GM23338 (cell line): ENCODE results near the gene PHACTR2. TPM values are rescaled to one million over a fixed set of nuclear protein-coding genes. Genes with fewer than 3 reads are reported as not detected.

ENCODE experiments used
- ATAC-seq: fragments of 200-7000 bp; cut with Tn5 transposase; 3 replicates; pipeline ENCODE4 v1.9.1; 2020
- DNase-seq: peaks from one replicate; pipeline ENCODE4 v3.0.0-alpha.2; 2015; ENCODE audit warnings: low spot score
- H2AFZ ChIP-seq: fragments of 200-600 bp; sonication (generic); 2 replicates; pipeline ENCODE4 v1.8.0; 2016; ENCODE audit warnings: antibody characterized with exemption, mild to moderate bottlenecking, moderate library complexity
- H3F3A ChIP-seq: fragments of 200-600 bp; sonication (generic); replicated peaks from 2 replicates; pipeline ENCODE4 v1.8.0; 2017; ENCODE audit warnings: antibody characterized with exemption, mixed run types, low read depth
- H3K27ac ChIP-seq: fragments of 200-600 bp; sonication (generic); 2 replicates; pipeline ENCODE4 v1.6.1; 2016; ENCODE audit warnings: low read depth
- H3K27me3 ChIP-seq: fragments of 200-600 bp; sonication (generic); 2 replicates; pipeline ENCODE4 v1.8.0; 2016; ENCODE audit warnings: mild to moderate bottlenecking, mixed run types, moderate library complexity; ENCODE audit not compliant: insufficient read depth
- H3K36me3 ChIP-seq: fragments of 200-600 bp; sonication (generic); 2 replicates; pipeline ENCODE4 v1.8.0; 2016; ENCODE audit warnings: mild to moderate bottlenecking; ENCODE audit not compliant: insufficient read depth
- H3K4me1 ChIP-seq: fragments of 200-600 bp; sonication (generic); 2 replicates; pipeline ENCODE4 v1.8.0; 2016; ENCODE audit warnings: mild to moderate bottlenecking, moderate library complexity; ENCODE audit not compliant: insufficient read depth
- H3K4me2 ChIP-seq: fragments of 200-600 bp; sonication (generic); 2 replicates; pipeline ENCODE4 v1.7.1; 2017; ENCODE audit warnings: mixed run types
- H3K4me3 ChIP-seq: fragments of 200-600 bp; sonication (generic); 2 replicates; pipeline ENCODE4 v1.6.1; 2016; ENCODE audit warnings: mixed run types
- H3K79me2 ChIP-seq: fragments of 200-600 bp; sonication (generic); replicated peaks from 2 replicates; pipeline ENCODE4 v1.8.0; 2017; ENCODE audit warnings: mild to moderate bottlenecking; ENCODE audit not compliant: insufficient read depth
- H3K9me2 ChIP-seq: fragments of 200-600 bp; sonication (generic); 2 replicates; pipeline ENCODE4 v1.8.0; 2017; ENCODE audit not compliant: insufficient read depth
- H4K20me1 ChIP-seq: fragments of 200-600 bp; sonication (generic); replicated peaks from 2 replicates; pipeline ENCODE4 v1.8.0; 2017; ENCODE audit warnings: mild to moderate bottlenecking; ENCODE audit not compliant: insufficient read depth
- H3K27ac Mint-ChIP-seq: 2 replicates; pipeline ENCODE4 v1.8.0; 2020; ENCODE audit warnings: inconsistent platforms, mild to moderate bottlenecking, moderate library complexity, mixed read lengths
- H3K27me3 Mint-ChIP-seq: 3 replicates; pipeline ENCODE4 v1.8.0; 2022; ENCODE audit warnings: low read depth, mild to moderate bottlenecking, moderate library complexity, mixed read lengths, inconsistent platforms; ENCODE audit not compliant: insufficient read depth, poor library complexity
- H3K36me3 Mint-ChIP-seq: 3 replicates; pipeline ENCODE4 v1.8.0; 2021; ENCODE audit warnings: low read depth, mild to moderate bottlenecking, inconsistent platforms, moderate library complexity, mixed read lengths
- H3K4me1 Mint-ChIP-seq: 3 replicates; pipeline ENCODE4 v1.8.0; 2020; ENCODE audit warnings: mild to moderate bottlenecking, inconsistent platforms, mixed read lengths
- H3K4me3 Mint-ChIP-seq: 3 replicates; pipeline ENCODE4 v1.8.0; 2021; ENCODE audit warnings: moderate library complexity, mild to moderate bottlenecking, inconsistent platforms, mixed read lengths
- H3K9me3 Mint-ChIP-seq: 3 replicates; pipeline ENCODE4 v1.8.0; 2020; ENCODE audit warnings: moderate library complexity, mild to moderate bottlenecking, inconsistent platforms, mixed read lengths
- CREB1 ChIP-seq: fragments of 250-450 bp; sonication (Bioruptor Pico); IDR thresholded peaks from 2 replicates; pipeline ENCODE4 v1.5.0; 2020; ENCODE audit warnings: low read depth, mild to moderate bottlenecking, moderate library complexity
- CTCF ChIP-seq, 2 experiments: fragments of 200-600 bp in 1 of 2; sonication (generic) in 1 of 2; conservative IDR thresholded peaks; 2 replicates each; pipeline versions ENCODE4 v1.5.1 to v1.6.1; 2016 to 2017; ENCODE audit warnings: antibody characterized with exemption in 2 of 2, low read depth in 2 of 2, mild to moderate bottlenecking in 2 of 2, moderate library complexity in 1 of 2
- ETS1 ChIP-seq: IDR thresholded peaks from 2 replicates; pipeline ENCODE4 v1.6.1; 2016; ENCODE audit warnings: antibody characterized with exemption
- EZH2 ChIP-seq: fragments of 200-600 bp; sonication (generic); IDR thresholded peaks from one replicate; pipeline ENCODE4 v1.8.0; 2017; ENCODE audit warnings: antibody characterized with exemption, mild to moderate bottlenecking, low read depth; ENCODE audit not compliant: unreplicated experiment
- EZH2phosphoT487 ChIP-seq: fragments of 200-600 bp; sonication (generic); IDR thresholded peaks from one replicate; pipeline ENCODE4 v1.8.1; 2018; ENCODE audit warnings: antibody characterized with exemption; ENCODE audit not compliant: unreplicated experiment
- JUNB ChIP-seq: IDR thresholded peaks from one replicate; pipeline ENCODE4 v1.6.1; 2016; ENCODE audit warnings: antibody characterized with exemption; ENCODE audit not compliant: unreplicated experiment
- NANOG ChIP-seq: IDR thresholded peaks from 2 replicates; pipeline ENCODE4 v1.6.1; 2016; ENCODE audit warnings: antibody characterized with exemption, borderline replicate concordance
- POLR2AphosphoS5 ChIP-seq: IDR thresholded peaks from 2 replicates; pipeline ENCODE4 v1.6.1; 2016; ENCODE audit warnings: antibody characterized with exemption, low read depth
- REST ChIP-seq: IDR thresholded peaks from one replicate; pipeline ENCODE4 v1.6.1; 2018; ENCODE audit warnings: antibody characterized with exemption; ENCODE audit not compliant: unreplicated experiment
- STAT1 ChIP-seq: IDR thresholded peaks from one replicate; pipeline ENCODE4 v1.6.1; 2016; ENCODE audit warnings: antibody characterized with exemption; ENCODE audit not compliant: unreplicated experiment
- ZNF114 ChIP-seq: fragments of 250-450 bp; sonication (Bioruptor Pico); IDR thresholded peaks from 2 replicates; pipeline ENCODE4 v1.5.0; 2020; ENCODE audit warnings: mild to moderate bottlenecking, moderate library complexity
- ZNF331 ChIP-seq: fragments of 250-450 bp; sonication (Bioruptor Pico); IDR thresholded peaks from 2 replicates; pipeline ENCODE4 v1.5.0; 2020; ENCODE audit warnings: low read depth, mild to moderate bottlenecking, moderate library complexity
- ZNF462 ChIP-seq: fragments of 250-450 bp; sonication (Bioruptor Pico); IDR thresholded peaks from 2 replicates; pipeline ENCODE4 v1.5.0; 2020; ENCODE audit warnings: mild to moderate bottlenecking, moderate library complexity
- polyA plus RNA-seq: library from polyadenylated mRNA; unstranded; fragments of >200 nt; fragmentation: Nextera tagmentation; extraction: Ambion mirVana; gene quantifications from 2 replicates; pipeline ENCODE4 v1.2.1, GENCODE V29; 2016
- total RNA-seq: library from RNA; depleted of rRNA; stranded (reverse); fragments of >200 nt; shearing (Covaris generic); gene quantifications from 2 replicates; pipeline ENCODE4 v1.2.3, GENCODE V29; 2014

PHACTR2 gene
- total and polyA plus RNA-seq, 2 experiments from 2014 or later, result 67.7 to 105 TPM

- Histone ChIP-seq H3K4me2 (peak overlapping the region; percentile 61), H4K20me1 (no peaks in the 10 kb centered on the region), H3K27me3 (no peaks in the 10 kb centered on the region), H2AFZ (no peak overlapping the region), H3K79me2 (peaks cover 4% of the 10 kb centered on the region), H3K4me1 (peaks cover 41% of the 10 kb centered on the region), H3K9me2 (no peaks in the 10 kb centered on the region), H3F3A (no peaks in the 10 kb centered on the region), H3K4me3 (no peak overlapping the region), H3K36me3 (no peaks in the 10 kb centered on the region), H3K27ac (peak overlapping the region; percentile 43; the same call in 1 of the 2 replicates)
- peaks cover 7% of the 10 kb centered on the region; the same call in 1 of the 3 replicates for H3K9me3 Mint-ChIP-seq
- H3K27ac Mint-ChIP-seq, result peak overlapping the region; percentile 68; the same call in 1 of the 2 replicates
- DNase-seq, result peak; percentile 50
- peaks cover under 1% of the 10 kb centered on the region for H3K27me3 Mint-ChIP-seq
- ATAC-seq, result peak; percentile 30
- peaks cover 3% of the 10 kb centered on the region; the same call in 1 of the 3 replicates for H3K36me3 Mint-ChIP-seq
- TF ChIP-seq JUNB (no peak), EZH2 (no peak), POLR2AphosphoS5 (no peak), ZNF114 (CRISPR knock-in tag) (no peak), REST (no peak), STAT1 (no peak), CREB1 (CRISPR knock-in tag) (no peak), CTCF (conservative IDR thresholded peaks at IDR 0.05; ENCODE audit: low read depth in 2 of 2) (no peak), ETS1 (no peak), NANOG (no peak), ZNF462 (CRISPR knock-in tag) (no peak), EZH2phosphoT487 (no peak), ZNF331 (CRISPR knock-in tag) (no peak)
- peaks cover 40% of the 10 kb centered on the region for H3K4me1 Mint-ChIP-seq
- peak overlapping the region; percentile 16; the same call in 1 of the 3 replicates for H3K4me3 Mint-ChIP-seq
Observed at GRCh38 chr6:143673669-143674068, 4.1 kb upstream of the PHACTR2 start.
